ENCODE results near the gene MATN1.

DNA sequence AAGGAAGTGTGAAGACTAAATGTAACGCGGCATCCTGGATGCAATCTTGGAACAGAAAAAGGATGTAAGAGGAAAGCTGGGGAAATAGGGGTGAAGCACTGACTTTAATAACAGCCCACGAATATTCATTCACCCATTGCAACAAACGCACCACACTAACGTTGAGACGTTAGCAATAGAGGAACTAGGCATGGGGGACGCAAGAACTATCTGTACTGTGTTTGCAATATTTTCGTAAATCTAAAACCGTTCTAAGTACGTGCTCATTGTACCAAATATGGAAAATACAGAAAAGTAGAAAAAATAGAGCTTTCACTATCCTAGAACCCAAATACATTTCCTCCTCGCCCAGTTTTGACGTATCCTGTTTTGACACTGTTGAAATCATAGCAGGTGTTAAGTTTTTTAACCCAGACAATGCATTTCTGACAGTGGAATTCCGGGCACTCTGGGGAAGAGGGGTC, 30.3 kb upstream of the MATN1 start:
- TF ChIP-seq, protein P1, sequence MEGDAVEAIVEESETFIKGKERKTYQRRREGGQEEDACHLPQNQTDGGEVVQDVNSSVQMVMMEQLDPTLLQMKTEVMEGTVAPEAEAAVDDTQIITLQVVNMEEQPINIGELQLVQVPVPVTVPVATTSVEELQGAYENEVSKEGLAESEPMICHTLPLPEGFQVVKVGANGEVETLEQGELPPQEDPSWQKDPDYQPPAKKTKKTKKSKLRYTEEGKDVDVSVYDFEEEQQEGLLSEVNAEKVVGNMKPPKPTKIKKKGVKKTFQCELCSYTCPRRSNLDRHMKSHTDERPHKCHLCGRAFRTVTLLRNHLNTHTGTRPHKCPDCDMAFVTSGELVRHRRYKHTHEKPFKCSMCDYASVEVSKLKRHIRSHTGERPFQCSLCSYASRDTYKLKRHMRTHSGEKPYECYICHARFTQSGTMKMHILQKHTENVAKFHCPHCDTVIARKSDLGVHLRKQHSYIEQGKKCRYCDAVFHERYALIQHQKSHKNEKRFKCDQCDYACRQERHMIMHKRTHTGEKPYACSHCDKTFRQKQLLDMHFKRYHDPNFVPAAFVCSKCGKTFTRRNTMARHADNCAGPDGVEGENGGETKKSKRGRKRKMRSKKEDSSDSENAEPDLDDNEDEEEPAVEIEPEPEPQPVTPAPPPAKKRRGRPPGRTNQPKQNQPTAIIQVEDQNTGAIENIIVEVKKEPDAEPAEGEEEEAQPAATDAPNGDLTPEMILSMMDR (IDR thresholded peaks at IDR 0.05): no peak
- TF ChIP-seq POLR2A (IDR thresholded peaks at IDR 0.05): no peak
